Skin of body (tissue), 2 donors: ENCODE data around the gene TPO. TPM values are rescaled to one million over a fixed set of nuclear protein-coding genes. Genes with fewer than 3 reads are reported as not detected.

ENCODE experiments used
- DNase-seq: peaks from one replicate; lab custom pipeline; 2025; lab: John Stamatoyannopoulos, UW
- total RNA-seq: library from RNA; depleted of rRNA; stranded (reverse); fragments of >200 nt; gene quantifications from one replicate; pipeline ENCODE4 v1.2.3, GENCODE V29; 2014

The TPO gene
- total RNA-seq, 1 donor from 2014 or later: 0.49 TPM

- no peak for DNase-seq
Observed at GRCh38 chr2:1582891-1583341, 169.7 kb downstream of the TPO start.

DNA sequence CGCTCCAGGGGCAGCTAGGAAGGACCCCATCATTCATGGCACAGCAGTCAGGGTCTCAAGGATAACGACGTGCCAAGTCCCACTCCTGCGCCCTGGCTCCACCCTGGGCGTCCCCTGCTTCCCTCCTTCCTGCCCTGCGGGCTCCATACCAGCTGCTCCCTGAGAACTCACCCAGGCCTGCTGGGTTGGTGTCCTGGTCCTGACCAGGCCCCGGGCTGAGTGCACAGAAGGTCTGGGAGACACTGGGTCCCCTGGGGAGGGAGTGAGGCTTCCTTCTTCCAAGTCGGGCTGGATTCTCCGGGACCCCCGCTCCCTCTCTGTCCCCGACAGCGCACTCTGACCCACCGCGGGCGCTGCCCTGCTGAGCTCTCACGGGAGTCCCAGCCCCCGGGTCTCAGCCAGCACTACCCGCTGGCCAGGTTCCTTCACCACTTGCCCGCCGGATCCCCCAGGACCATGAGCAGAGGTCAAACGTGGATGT, 170.8 kb downstream of the TPO start:
- DNase-seq: no peak

GRCh38 chr2:1584691-1585485, 171.6 kb downstream of the TPO start:
- DNase-seq: no peak

GRCh38 chr2:1585635-1586034, 172.4 kb downstream of the TPO start:
- DNase-seq: no peak

DNA sequence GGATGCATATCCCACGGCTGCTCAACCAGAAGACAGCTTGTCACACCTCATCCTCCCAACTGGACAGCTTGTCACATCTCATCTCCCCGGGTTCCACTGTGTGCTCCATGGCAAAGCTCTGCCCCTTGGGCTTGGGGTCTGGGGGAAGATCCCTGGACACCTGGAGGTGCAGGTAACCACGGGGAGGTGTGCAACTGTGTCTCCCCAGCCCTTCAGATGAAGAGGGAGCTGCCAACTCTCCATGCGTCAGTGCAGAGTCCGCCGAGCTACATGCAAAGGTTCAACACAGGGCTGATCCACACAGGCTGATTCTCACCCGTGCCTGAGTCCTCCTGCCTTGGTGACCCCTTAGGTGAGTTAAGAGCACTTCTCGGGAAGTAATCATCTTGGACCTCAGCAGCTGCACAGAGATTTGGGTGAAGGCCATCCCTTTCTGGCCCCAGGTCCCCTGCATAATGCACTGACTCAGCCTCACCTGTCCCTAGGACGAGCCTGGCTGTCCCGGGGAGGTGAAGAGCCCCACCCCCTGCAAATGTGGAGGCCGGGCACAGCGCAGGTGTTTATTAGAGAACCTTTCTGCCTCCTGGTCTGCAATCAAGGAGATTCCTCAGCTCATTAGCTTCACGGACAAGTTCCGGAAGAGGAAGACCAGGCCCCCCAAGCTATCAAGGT, 173.1 kb downstream of the TPO start:
- no peak for DNase-seq

DNA sequence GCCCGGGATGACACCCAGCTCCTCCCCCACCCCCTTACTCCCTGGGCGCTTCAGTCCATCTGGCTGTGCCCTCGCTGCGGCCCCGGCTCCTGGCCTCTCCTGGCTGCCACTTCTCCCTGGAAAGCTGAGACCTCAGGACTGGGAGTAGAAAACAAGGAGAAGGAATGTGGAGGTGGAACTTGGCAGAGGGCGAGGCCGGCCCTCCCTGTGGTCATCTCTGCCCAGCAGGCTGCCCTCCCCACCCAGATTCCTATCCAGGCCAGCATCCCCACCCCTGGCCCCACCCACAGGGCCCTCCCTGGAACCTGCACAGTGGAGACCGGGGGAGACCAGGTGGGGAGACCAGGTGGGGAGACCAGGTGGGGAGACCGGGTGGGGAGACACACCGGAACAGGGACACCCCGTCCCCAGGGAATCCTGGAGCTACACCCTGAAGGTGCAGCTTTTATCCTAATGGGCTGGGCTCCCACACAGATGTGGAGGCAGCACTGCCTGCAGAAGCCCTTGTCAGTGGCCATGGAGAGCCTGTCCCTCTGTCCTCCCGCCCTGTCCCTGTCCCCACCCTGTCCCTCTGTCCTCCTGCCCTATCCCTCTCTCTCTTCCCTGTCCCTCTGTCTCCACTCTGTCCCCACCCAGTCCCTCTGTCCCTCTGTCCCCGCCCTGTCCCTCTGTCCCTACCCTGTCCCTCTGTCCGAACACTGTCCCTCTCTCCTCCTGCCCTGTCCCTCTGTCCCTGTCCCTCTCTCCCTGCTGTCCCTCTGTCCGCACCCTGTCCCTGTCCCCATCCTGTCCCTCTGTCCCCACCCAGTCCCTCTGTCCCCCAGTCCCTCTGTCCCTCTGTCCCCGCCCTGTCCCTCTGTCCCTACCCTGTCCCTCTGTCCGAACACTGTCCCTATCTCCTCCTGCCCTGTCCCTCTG, 173.9 kb downstream of the TPO start:
- DNase-seq: no peak

DNA sequence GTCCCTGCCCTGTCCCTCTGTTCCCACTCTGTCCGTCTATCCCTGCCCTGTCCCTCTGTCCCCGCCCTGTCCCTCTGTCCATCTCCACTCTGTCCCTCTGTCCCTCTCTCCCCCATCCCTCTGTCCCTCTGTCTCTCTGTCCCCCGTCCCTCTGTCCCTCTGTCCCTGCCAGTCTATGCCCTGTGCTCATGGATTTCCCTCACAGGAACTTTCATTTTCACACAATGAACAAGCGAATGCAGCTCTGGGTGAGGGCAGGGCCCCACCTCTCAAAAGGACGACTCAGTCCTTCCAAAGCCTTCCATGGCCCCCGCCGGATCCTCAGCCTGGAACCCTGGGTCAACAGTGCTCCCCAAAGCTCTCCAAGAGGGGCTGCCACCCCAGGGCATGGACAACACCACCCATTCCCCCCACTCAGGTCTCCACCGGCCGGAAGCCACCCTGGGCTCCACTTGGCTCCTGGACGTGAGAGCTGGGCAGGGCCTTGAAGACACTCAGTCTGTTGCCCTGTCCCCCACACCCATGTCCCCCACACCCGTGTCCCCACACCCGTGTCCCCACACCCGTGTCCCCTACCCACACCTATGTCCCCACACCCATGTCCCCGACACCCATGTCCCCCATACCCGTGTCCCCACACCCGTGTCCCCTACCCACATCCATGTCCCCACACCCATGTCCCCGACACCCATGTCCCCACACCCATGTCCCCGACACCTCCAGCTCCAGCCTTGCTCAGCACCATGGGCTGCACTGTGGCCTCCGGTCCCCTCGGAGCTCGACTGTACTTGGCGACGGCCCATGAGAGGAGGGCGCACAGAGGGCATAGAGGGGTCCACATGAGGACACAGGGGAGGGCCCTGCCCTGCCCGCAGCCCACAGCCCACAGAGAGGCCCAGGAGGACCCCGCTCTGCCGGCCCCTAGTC, 175.1 kb downstream of the TPO start:
- DNase-seq: no peak

GRCh38 chr2:1588978-1589621, 175.8 kb downstream of the TPO start:
- no peak for DNase-seq

DNA sequence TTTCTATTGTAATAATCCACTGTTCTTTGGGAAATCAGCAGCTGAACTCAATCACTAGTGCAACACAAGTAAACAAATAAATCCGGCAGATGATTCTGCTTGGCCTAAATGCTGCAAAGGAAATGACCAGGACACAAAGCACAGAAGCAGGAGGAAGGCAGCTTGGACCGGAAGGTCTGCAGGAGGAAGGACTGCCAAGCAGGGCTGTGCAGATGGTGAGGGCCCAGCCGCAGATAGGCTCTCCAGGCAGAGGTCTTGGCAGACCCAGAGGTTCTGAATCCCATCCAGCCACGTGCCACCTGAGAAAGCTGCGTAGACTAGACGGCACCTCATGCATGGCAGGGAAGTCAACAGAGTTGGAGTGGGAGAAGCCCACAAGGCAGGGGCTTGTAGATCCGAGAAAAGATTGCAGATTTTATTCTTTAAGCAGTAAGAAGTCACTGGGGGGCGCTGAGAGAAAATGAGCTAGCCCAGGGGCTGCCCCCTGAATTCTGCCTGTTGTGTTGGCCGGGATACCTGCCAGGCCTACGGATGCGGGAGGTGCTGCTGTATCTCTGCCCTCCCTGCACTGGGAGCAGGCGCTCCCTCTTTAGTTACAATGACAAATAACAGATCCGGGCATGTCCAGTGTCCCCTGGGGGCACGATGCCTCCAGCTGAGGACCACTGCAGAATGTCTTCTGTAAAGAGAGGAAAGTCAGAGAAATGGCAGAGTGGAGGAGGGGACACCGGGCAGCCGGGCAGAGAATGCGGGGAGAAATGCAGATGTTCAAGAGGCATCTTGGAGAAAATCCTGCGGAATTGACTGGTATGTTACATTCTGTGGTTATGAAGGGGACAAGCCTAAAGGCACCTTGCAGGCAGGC, 177.6 kb downstream of the TPO start:
- no peak for DNase-seq

- no peak for DNase-seq
Observed at GRCh38 chr2:1591461-1591770, 178.2 kb downstream of the TPO start.
